Neuronal stem cell (in vitro differentiated cells): ENCODE data around the gene LRRC8E.

ENCODE experiments used
- DNase-seq: peaks from one replicate; pipeline ENCODE4 v3.0.0-alpha.2; 2013; ENCODE audit warnings: low spot score
- H2AFZ ChIP-seq: one replicate; pipeline ENCODE4 v1.6.1; 2013; ENCODE audit warnings: mild to moderate bottlenecking, low read length, inconsistent platforms
- H2AK5ac ChIP-seq: 2 replicates; pipeline ENCODE4 v1.6.1; 2013; ENCODE audit warnings: low read depth, mild to moderate bottlenecking, inconsistent platforms, low read length, moderate library complexity, mixed read lengths
- H2BK120ac ChIP-seq: 2 replicates; pipeline ENCODE4 v1.6.1; 2013; ENCODE audit warnings: low read depth, mild to moderate bottlenecking, inconsistent platforms, low read length, moderate library complexity, mixed read lengths
- H2BK12ac ChIP-seq: one replicate; pipeline ENCODE4 v1.6.1; 2013; ENCODE audit warnings: low read length, inconsistent platforms
- H2BK15ac ChIP-seq: 2 replicates; pipeline ENCODE4 v1.6.1; 2013; ENCODE audit warnings: mild to moderate bottlenecking, low read length, inconsistent platforms, mixed read lengths
- H2BK5ac ChIP-seq: one replicate; pipeline ENCODE4 v1.6.1; 2013; ENCODE audit warnings: inconsistent platforms, mild to moderate bottlenecking, low read length, moderate library complexity
- H3K14ac ChIP-seq: one replicate; pipeline ENCODE4 v1.6.1; 2013; ENCODE audit warnings: low read length, inconsistent platforms
- H3K18ac ChIP-seq: 2 replicates; pipeline ENCODE4 v1.6.1; 2013; ENCODE audit warnings: low read length, inconsistent platforms
- H3K23ac ChIP-seq: 2 replicates; pipeline ENCODE4 v1.6.1; 2013; ENCODE audit warnings: low read depth, mild to moderate bottlenecking, mixed read lengths, low read length, inconsistent platforms; ENCODE audit not compliant: poor library complexity
- H3K27ac ChIP-seq: replicated peaks from 3 replicates; pipeline ENCODE4 v1.5.1; 2013; ENCODE audit warnings: low read length, inconsistent platforms
- H3K27me3 ChIP-seq, 3 experiments: 2 replicates each; pipeline ENCODE4 v1.6.1; 2013; ENCODE audit warnings: low read length in 3 of 3, mild to moderate bottlenecking in 2 of 3, inconsistent platforms in 1 of 3, low read depth in 1 of 3, mixed read lengths in 1 of 3, moderate library complexity in 1 of 3; ENCODE audit not compliant: control insufficient read depth in 3 of 3, insufficient read depth in 3 of 3
- H3K36me3 ChIP-seq, 2 donors: replicated peaks in 1 of 2; 2 replicates each; pipeline ENCODE4 v1.6.1; 2013; ENCODE audit warnings: low read length in 2 of 2; ENCODE audit not compliant: control insufficient read depth in 2 of 2, insufficient read depth in 2 of 2
- H3K4ac ChIP-seq: 2 replicates; pipeline ENCODE4 v1.6.1; 2013; ENCODE audit warnings: inconsistent platforms, mild to moderate bottlenecking, low read length, moderate library complexity
- H3K4me1 ChIP-seq, 2 donors: 1 replicate in 1 of 2; 2 replicates in 1 of 2; pipeline ENCODE4 v1.6.1; 2013; ENCODE audit warnings: low read length in 2 of 2, low read depth in 1 of 2; ENCODE audit not compliant: control insufficient read depth in 2 of 2, insufficient read depth in 1 of 2
- H3K4me2 ChIP-seq: one replicate; pipeline ENCODE4 v1.6.1; 2013; ENCODE audit warnings: mild to moderate bottlenecking, low read length, inconsistent platforms; ENCODE audit not compliant: insufficient read depth, poor library complexity, severe bottlenecking
- H3K4me3 ChIP-seq, 2 donors: 2 replicates each; pipeline ENCODE4 v1.5.1; 2013; ENCODE audit warnings: low read length in 2 of 2, mild to moderate bottlenecking in 2 of 2, inconsistent platforms in 1 of 2, moderate library complexity in 1 of 2
- H3K79me1 ChIP-seq: one replicate; pipeline ENCODE4 v1.6.1; 2013; ENCODE audit warnings: low read depth, mild to moderate bottlenecking, inconsistent platforms, low read length, moderate library complexity
- H3K9ac ChIP-seq: one replicate; pipeline ENCODE4 v1.6.1; 2013; ENCODE audit warnings: mild to moderate bottlenecking, low read depth, low read length, inconsistent platforms; ENCODE audit not compliant: poor library complexity
- H3K9me3 ChIP-seq, 2 donors: replicated peaks in 1 of 2; 2 replicates each; pipeline versions ENCODE3 to v1.6.1; 2013; ENCODE audit warnings: low read length in 2 of 2, mild to moderate bottlenecking in 2 of 2, inconsistent platforms in 1 of 2, low read depth in 1 of 2, mixed read lengths in 1 of 2, moderate library complexity in 1 of 2; ENCODE audit not compliant: control insufficient read depth in 2 of 2, insufficient read depth in 1 of 2
- H4K8ac ChIP-seq: one replicate; pipeline ENCODE4 v1.6.1; 2013; ENCODE audit warnings: low read depth, mild to moderate bottlenecking, inconsistent platforms, low read length, moderate library complexity
- H4K91ac ChIP-seq: one replicate; pipeline ENCODE4 v1.6.1; 2013; ENCODE audit warnings: low read length, low read depth, mild to moderate bottlenecking, inconsistent platforms; ENCODE audit not compliant: poor library complexity
- WGBS, 2 donors: extraction: QIAGEN DNeasy Blood & Tissue Kit; methylation state at CpG; one replicate each; pipeline ENCODE4 v1.1.7; 2013; ENCODE audit warnings: missing lambda C conversion rate in 2 of 2, mixed read lengths in 1 of 2; ENCODE audit not compliant: insufficient read length in 2 of 2, insufficient replicate concordance in 1 of 2; ENCODE audit errors: extremely low coverage in 2 of 2; 5-methylcytosine and 5-hydroxymethylcytosine counted together

The LRRC8E gene

GRCh38 chr19:7910321-7911161 lies 22.2 kb downstream of the LRRC8E start:
- no peak overlapping the region for H2AFZ ChIP-seq
- peaks cover 18% of the 10 kb centered on the region for H3K79me1 ChIP-seq
- no peaks in the 10 kb centered on the region for H3K4me1 ChIP-seq
- peaks cover 3 to 9% (median 3%) of the 10 kb centered on the region in 3 experiments for H3K27me3 ChIP-seq
- DNase-seq = no peak
- H3K9ac ChIP-seq = peak overlapping the region; percentile 60
- no peak overlapping the region for H3K27ac ChIP-seq
- H2BK5ac ChIP-seq = no peak overlapping the region
- no peak overlapping the region for H3K4me3 ChIP-seq
- no peak overlapping the region for H2BK15ac ChIP-seq
- H2AK5ac ChIP-seq = no peak overlapping the region
- no peak overlapping the region for H4K91ac ChIP-seq
- no peaks in the 10 kb centered on the region for H3K9me3 ChIP-seq
- no peak overlapping the region for H2BK120ac ChIP-seq
- H4K8ac ChIP-seq = no peak overlapping the region
- H3K23ac ChIP-seq = peak overlapping the region; percentile 65
- no peak overlapping the region for H3K18ac ChIP-seq
- H3K4ac ChIP-seq = no peak overlapping the region
- H3K4me2 ChIP-seq = no peak overlapping the region
- H3K36me3 ChIP-seq = peaks cover 27 to 48% of the 10 kb centered on the region in 2 donors
- no peak overlapping the region for H2BK12ac ChIP-seq
- WGBS, 2 donors = no CpG with 5 or more reads among the region's 54 CpGs
- H3K14ac ChIP-seq = no peak overlapping the region

GRCh38 chr19:7911508-7912143 lies 23.3 kb downstream of the LRRC8E start:
- Histone ChIP-seq H3K27me3 (peaks cover 11 to 20% (median 12%) of the 10 kb centered on the region in 3 experiments), H4K8ac (no peak overlapping the region)

GRCh38 chr19:7912144-7912696 lies 23.9 kb downstream of the LRRC8E start:
- no peak overlapping the region for H2AK5ac ChIP-seq
- DNase-seq = no peak
- H3K23ac ChIP-seq = no peak overlapping the region
- peaks cover 12% of the 10 kb centered on the region for H3K79me1 ChIP-seq
- H3K27ac ChIP-seq = no peak overlapping the region
- H4K91ac ChIP-seq = no peak overlapping the region
- H3K4ac ChIP-seq = no peak overlapping the region
- no peak overlapping the region for H3K9ac ChIP-seq
- no peak overlapping the region for H3K4me2 ChIP-seq
- H2BK120ac ChIP-seq = no peak overlapping the region
- H3K9me3 ChIP-seq = no peaks in the 10 kb centered on the region
- no peak overlapping the region for H2BK12ac ChIP-seq
- no peak overlapping the region for H4K8ac ChIP-seq
- H2BK5ac ChIP-seq = no peak overlapping the region
- WGBS, 2 donors = no CpG with 5 or more reads among the region's 31 CpGs
- no peak overlapping the region for H2AFZ ChIP-seq
- peak overlapping the region in 1 of 2 donors; percentile 37 for H3K4me3 ChIP-seq
- H3K27me3 ChIP-seq = peaks cover 17 to 26% (median 18%) of the 10 kb centered on the region in 3 experiments
- H3K18ac ChIP-seq = no peak overlapping the region
- H2BK15ac ChIP-seq = no peak overlapping the region
- no peak overlapping the region for H3K14ac ChIP-seq
- H3K36me3 ChIP-seq = peaks cover 24 to 38% of the 10 kb centered on the region in 2 donors
- peaks cover 3 to 4% of the 10 kb centered on the region in 2 donors for H3K4me1 ChIP-seq

More at GRCh38 chr19:7911508-7912143, 23.3 kb downstream of the LRRC8E start:
- no peak for DNase-seq
- H3K36me3 ChIP-seq = peaks cover 25 to 38% of the 10 kb centered on the region in 2 donors
- no peak overlapping the region for H2BK5ac ChIP-seq
- H3K9me3 ChIP-seq = no peaks in the 10 kb centered on the region
- no peak overlapping the region for H3K27ac ChIP-seq
- no peak overlapping the region for H2BK120ac ChIP-seq
- H3K9ac ChIP-seq = no peak overlapping the region
- H3K4me2 ChIP-seq = no peak overlapping the region
- H3K23ac ChIP-seq = no peak overlapping the region
- H3K4me3 ChIP-seq = no peak overlapping the region
- H3K79me1 ChIP-seq = peaks cover 14% of the 10 kb centered on the region
- H3K18ac ChIP-seq = no peak overlapping the region
- no peak overlapping the region for H3K4ac ChIP-seq
- no peak overlapping the region for H2BK15ac ChIP-seq
- no peak overlapping the region for H2BK12ac ChIP-seq
- no peak overlapping the region for H2AK5ac ChIP-seq
- no peak overlapping the region for H3K14ac ChIP-seq
- H3K4me1 ChIP-seq = peaks cover 0 to 2% of the 10 kb centered on the region in 2 donors
- WGBS, 2 donors = no CpG with 5 or more reads among the region's 18 CpGs
- no peak overlapping the region for H2AFZ ChIP-seq
- H4K91ac ChIP-seq = no peak overlapping the region
